GM12878 (cell line): ENCODE measurements around the gene GNAO1. TPM values are rescaled to one million over a fixed set of nuclear protein-coding genes. Genes with fewer than 3 reads are reported as not detected.
A peak's percentile ranks its signal among the peaks of the same experiment; 100 is the strongest.

Source experiments
- ATAC-seq: fragments of 200-7000 bp; cut with Tn5 transposase; 3 replicates; pipeline ENCODE4 v1.9.1; 2020; ENCODE audit warnings: mild to moderate bottlenecking, moderate library complexity
- BruUV-seq: library from RNA; stranded (reverse); fragments of 400-500 nt; replicated peaks from 2 replicates; lab custom pipeline; 2021; lab: Mats Ljungman, UMichigan
- CTCF ChIA-PET: fragments of 300-600 bp; sonication (Branson Sonifier 250); formaldehyde crosslinking; extraction: SDS; loops from one replicate; lab custom pipeline; 2021; ENCODE audit warnings: inconsistent platforms; lab: Yijun Ruan, JAX
- POLR2A ChIA-PET: fragments of 350-600 bp; formaldehyde crosslinking; extraction: SDS; loops from one replicate; lab custom pipeline; 2021; ENCODE audit warnings: inconsistent platforms; lab: Charles Lee
- RAD21 ChIA-PET: fragments of 300-600 bp; sonication (Branson Sonifier 250); formaldehyde crosslinking; loops from one replicate; lab custom pipeline; 2023; ENCODE audit warnings: antibody characterized with exemption; ENCODE audit not compliant: unreplicated experiment; lab: Charles Lee
- SMC1A ChIA-PET: fragments of 300-600 bp; sonication (Branson Sonifier 250); formaldehyde crosslinking; loops from one replicate; lab custom pipeline; 2023; ENCODE audit not compliant: unreplicated experiment, uncharacterized antibody; lab: Charles Lee
- DNase-seq: peaks from one replicate; pipeline ENCODE4 v3.0.0-alpha.2; 2011; ENCODE audit warnings: low read depth, low spot score
- FAIRE-seq: peaks from 3 replicates; lab custom pipeline; 2011; peaks lifted over from hg19 to GRCh38; lab: Jason Lieb, UNC
- H2AFZ ChIP-seq: 2 replicates; pipeline ENCODE4 v1.6.0; 2011; ENCODE audit warnings: low read depth, low read length, control low read depth; ENCODE audit not compliant: control insufficient read depth
- H3K27ac ChIP-seq: 2 replicates; pipeline ENCODE4 v1.5.1; 2011; ENCODE audit warnings: control low read depth; ENCODE audit not compliant: control insufficient read depth, insufficient read depth
- H3K27me3 ChIP-seq, 2 experiments: replicated peaks in 1 of 2; 2 replicates each; pipeline versions ENCODE4 v1.6.0 to v1.6.1; 2011; ENCODE audit warnings: low read length in 1 of 2; ENCODE audit not compliant: control insufficient read depth in 2 of 2, insufficient read depth in 2 of 2
- H3K36me3 ChIP-seq, 2 experiments: 2 replicates each; pipeline ENCODE4 v1.5.1; 2011; ENCODE audit warnings: low read length in 1 of 2; ENCODE audit not compliant: control insufficient read depth in 2 of 2, insufficient read depth in 2 of 2
- H3K4me1 ChIP-seq: 2 replicates; pipeline ENCODE4 v1.6.1; 2011; ENCODE audit warnings: mild to moderate bottlenecking, low read length, moderate library complexity, mixed read lengths; ENCODE audit not compliant: control insufficient read depth, insufficient read depth
- H3K4me2 ChIP-seq: 2 replicates; pipeline ENCODE4 v1.6.0; 2011; ENCODE audit warnings: control low read depth; ENCODE audit not compliant: control insufficient read depth, insufficient read depth
- H3K4me3 ChIP-seq: fragments of 200-600 bp; sonication (generic); 2 replicates; pipeline ENCODE4 v1.5.1; 2016
- H3K79me2 ChIP-seq: 2 replicates; pipeline ENCODE4 v1.6.0; 2011; ENCODE audit warnings: low read length; ENCODE audit not compliant: control insufficient read depth, insufficient read depth
- H3K9ac ChIP-seq: 2 replicates; pipeline ENCODE4 v1.8.0; 2011; ENCODE audit warnings: low read length, control low read depth, mixed read lengths; ENCODE audit not compliant: control insufficient read depth, insufficient read depth
- H3K9me3 ChIP-seq: replicated peaks from 3 replicates; pipeline ENCODE4 v1.5.1; 2011; ENCODE audit warnings: mild to moderate bottlenecking, low read length; ENCODE audit not compliant: control insufficient read depth, insufficient read depth
- H4K20me1 ChIP-seq: 2 replicates; pipeline ENCODE4 v1.6.0; 2011; ENCODE audit not compliant: control insufficient read depth, insufficient read depth
- BMI1 ChIP-seq: fragments of 450-650 bp; IDR thresholded peaks from 2 replicates; pipeline ENCODE4 v1.6.1; 2016; ENCODE audit warnings: mild to moderate bottlenecking, moderate library complexity, borderline replicate concordance
- MXI1 ChIP-seq: fragments of 150-350 bp; IDR thresholded peaks from 2 replicates; pipeline ENCODE4 v1.6.1; 2011; ENCODE audit warnings: low read depth, mild to moderate bottlenecking, inconsistent platforms, low read length, improper control_type of control experiment
- NFYA ChIP-seq: IDR thresholded peaks from 2 replicates; pipeline ENCODE4 v1.6.1; 2011; ENCODE audit warnings: low read depth, mild to moderate bottlenecking, low read length, improper control_type of control experiment, borderline replicate concordance
- PRDM15 ChIP-seq: fragments of 450-650 bp; formaldehyde crosslinking; IDR thresholded peaks from 2 replicates; pipeline ENCODE4 v1.4.0; 2020; ENCODE audit warnings: mild to moderate bottlenecking, moderate library complexity
- RCOR1 ChIP-seq: conservative IDR thresholded peaks from 2 replicates; pipeline ENCODE4 v1.6.1; 2012; ENCODE audit warnings: low read depth, low read length, improper control_type of control experiment
- SUZ12 ChIP-seq: fragments of 200-600 bp; sonication (generic); IDR thresholded peaks from one replicate; pipeline ENCODE4 v1.6.1; 2018; ENCODE audit warnings: antibody characterized with exemption, mild to moderate bottlenecking; ENCODE audit not compliant: unreplicated experiment
- TAF1 ChIP-seq: IDR thresholded peaks from 2 replicates; pipeline ENCODE4 v1.6.1; 2011; ENCODE audit warnings: mild to moderate bottlenecking, low read depth, low read length, borderline replicate concordance
- TCF3 ChIP-seq: IDR thresholded peaks from 2 replicates; pipeline ENCODE4 v1.6.1; 2012; ENCODE audit warnings: low read depth, mild to moderate bottlenecking, low read length, borderline replicate concordance; ENCODE audit not compliant: insufficient read depth
- TCF7 ChIP-seq: IDR thresholded peaks from 2 replicates; pipeline ENCODE4 v1.6.1; 2014; ENCODE audit warnings: antibody characterized with exemption, borderline replicate concordance
- ZNF622 ChIP-seq: fragments of 450-650 bp; IDR thresholded peaks from 2 replicates; pipeline ENCODE4 v1.6.1; 2017; ENCODE audit warnings: mild to moderate bottlenecking, inconsistent platforms
- WGBS: methylation state at CpG from one replicate; pipeline ENCODE4 v1.1.6; 2016; ENCODE audit warnings: low lambda C conversion rate; ENCODE audit not compliant: insufficient replicate concordance, insufficient coverage; ENCODE audit errors: missing lambda C conversion rate; 5-methylcytosine and 5-hydroxymethylcytosine counted together
- in situ Hi-C: fragments of 300-500 bp; cut with MboI; formaldehyde crosslinking; loops from 9 replicates; pipeline ENCODE4 v1.14.3; 2018; ENCODE audit warnings: mixed read lengths
- intact Hi-C: fragments of 100-400 bp; cut with micrococcal nuclease; formaldehyde crosslinking; loops from one replicate; pipeline ENCODE4 v1.14.2; 2022; ENCODE audit not compliant: unreplicated experiment
- polyA plus RNA-seq, 11 experiments: library from polyadenylated mRNA; depleted of rRNA in 4 of 11; unstranded in 6 of 11; stranded (reverse) in 5 of 11; fragments of >200 nt; fragmentation: Nextera tagmentation in 4 of 11; fragmentation: Illumina TruSeq in 1 of 11; extraction: Ambion mirVana in 4 of 11; extraction: Trizol in 1 of 11; gene quantifications; 1 replicate in 1 of 11; 2 replicates in 10 of 11; pipeline versions ENCODE4 v1.2.1 to v1.2.3, GENCODE V29; 2011 to 2016; ENCODE audit warnings: inconsistent platforms in 2 of 11, missing spikeins in 2 of 11, low read depth in 1 of 11
- total RNA-seq, 4 experiments: library from RNA; depleted of rRNA in 3 of 4; stranded (reverse); fragments of >200 nt in 3 of 4; fragmentation: Illumina TruSeq in 1 of 4; extraction: Trizol in 1 of 4; gene quantifications; 2 replicates each; pipeline versions ENCODE4 v1.2.1 to v1.2.3, GENCODE V29; 2013 to 2021
- TF ChIP-seq, protein P1 (sequence below), 3 experiments: IDR thresholded peaks in 2 of 3; conservative IDR thresholded peaks in 1 of 3; 2 replicates each; pipeline ENCODE4 v1.5.1; 2011; ENCODE audit warnings: low read depth in 3 of 3, low read length in 3 of 3, mild to moderate bottlenecking in 3 of 3, control low read depth in 2 of 3, moderate library complexity in 2 of 3, inconsistent platforms in 1 of 3, mixed read lengths in 1 of 3; ENCODE audit not compliant: control insufficient read depth in 2 of 3, insufficient read depth in 1 of 3; ENCODE audit errors: extremely low read depth in 1 of 3
- TF ChIP-seq, protein P2 (sequence below): fragments of 450-650 bp; IDR thresholded peaks from 2 replicates; pipeline ENCODE4 v1.6.1; 2014; ENCODE audit warnings: mild to moderate bottlenecking
- TF ChIP-seq, protein P3 (sequence below): IDR thresholded peaks from 2 replicates; pipeline ENCODE4 v1.6.1; 2011; ENCODE audit warnings: low read depth, mild to moderate bottlenecking, low read length, moderate library complexity, borderline replicate concordance; ENCODE audit errors: extremely low read depth

GNAO1 gene
- total and polyA plus RNA-seq, 10 of the 15 experiments (the other 5 are each of a cell fraction or from before 2014, with no cell fraction given), result 0.05 to 0.28 (median 0.14) TPM; not detected in 6

- TF ChIP-seq, protein P1, sequence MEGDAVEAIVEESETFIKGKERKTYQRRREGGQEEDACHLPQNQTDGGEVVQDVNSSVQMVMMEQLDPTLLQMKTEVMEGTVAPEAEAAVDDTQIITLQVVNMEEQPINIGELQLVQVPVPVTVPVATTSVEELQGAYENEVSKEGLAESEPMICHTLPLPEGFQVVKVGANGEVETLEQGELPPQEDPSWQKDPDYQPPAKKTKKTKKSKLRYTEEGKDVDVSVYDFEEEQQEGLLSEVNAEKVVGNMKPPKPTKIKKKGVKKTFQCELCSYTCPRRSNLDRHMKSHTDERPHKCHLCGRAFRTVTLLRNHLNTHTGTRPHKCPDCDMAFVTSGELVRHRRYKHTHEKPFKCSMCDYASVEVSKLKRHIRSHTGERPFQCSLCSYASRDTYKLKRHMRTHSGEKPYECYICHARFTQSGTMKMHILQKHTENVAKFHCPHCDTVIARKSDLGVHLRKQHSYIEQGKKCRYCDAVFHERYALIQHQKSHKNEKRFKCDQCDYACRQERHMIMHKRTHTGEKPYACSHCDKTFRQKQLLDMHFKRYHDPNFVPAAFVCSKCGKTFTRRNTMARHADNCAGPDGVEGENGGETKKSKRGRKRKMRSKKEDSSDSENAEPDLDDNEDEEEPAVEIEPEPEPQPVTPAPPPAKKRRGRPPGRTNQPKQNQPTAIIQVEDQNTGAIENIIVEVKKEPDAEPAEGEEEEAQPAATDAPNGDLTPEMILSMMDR (IDR thresholded peaks at IDR 0.05 in 2 of 3, conservative IDR thresholded peaks at IDR 0.05 in 1 of 3; ENCODE audit: control insufficient read depth in 2 of 3, extremely low read depth in 1 of 3, insufficient read depth in 1 of 3, low read depth in 3 of 3, low read length in 3 of 3), result peak; percentile 83 to 95 (median 90)
These were observed 126.9 kb downstream of the GNAO1 start (continued) for GRCh38 chr16:56317998-56318826.

DNA sequence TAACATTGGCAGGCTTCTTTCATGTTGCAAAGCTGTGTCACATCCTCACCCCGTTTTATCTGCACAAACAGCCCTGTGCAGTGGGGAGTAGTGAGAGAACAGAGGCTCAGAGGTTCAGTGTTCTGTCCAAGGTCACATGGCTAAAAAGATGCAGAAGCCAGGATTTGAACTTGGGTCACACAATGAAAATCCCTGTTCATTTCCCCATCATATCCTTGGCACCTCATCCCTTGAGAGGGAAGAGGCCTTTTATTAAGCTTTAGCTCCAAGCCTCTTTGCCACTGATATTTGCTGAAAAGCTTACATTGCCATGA is 127.5 kb downstream of the GNAO1 start:
- ChIA-PET CTCF (interaction anchor here (0.8 to 3.2 kb wide), 15 partner anchors 9 to 854 kb away, joined by 3 to 66 read pairs (median 5); no protein-coding TSS in a partner anchor), SMC1A (interaction anchor here (1.0 to 1.9 kb wide), 6 partner anchors 10 to 378 kb away, joined by 3 to 8 read pairs (median 4); no protein-coding TSS in a partner anchor), RAD21 (interaction anchor here (0.6 to 1.3 kb wide), 7 partner anchors 97 to 383 kb away, joined by 3 to 8 read pairs (median 3); no protein-coding TSS in a partner anchor), POLR2A (no interaction called here)
- Histone ChIP-seq H3K4me1 (no peaks in the 10 kb centered on the region), H3K79me2 (no peaks in the 10 kb centered on the region), H4K20me1 (no peaks in the 10 kb centered on the region), H3K36me3 (no peaks in the 10 kb centered on the region), H3K4me2 (no peak overlapping the region), H3K9ac (no peak overlapping the region), H3K27ac (no peak overlapping the region), H3K9me3 (no peaks in the 10 kb centered on the region), H3K27me3 (peaks cover 2% of the 10 kb centered on the region in 2 experiments; a peak in 1 of 4 replicates), H3K4me3 (no peak overlapping the region), H2AFZ (no peak overlapping the region)
- ATAC-seq, result no peak
- intact Hi-C loops, result loop anchor here (1.0 to 10.0 kb wide), 5 partner anchors 277 to 854 kb away; no protein-coding TSS in a partner anchor
- no peak for DNase-seq
- BruUV-seq, result no TSS peak
- 0% methylated on average over 1 of the region's 1 CpG for WGBS
- in situ Hi-C loops, result loop anchor here (5.0 to 10.0 kb wide), 2 partner anchors 371 to 854 kb away; no protein-coding TSS in a partner anchor
- FAIRE-seq, result no peak
- TF ChIP-seq TCF3, result no peak
- no peak for TF ChIP-seq TAF1
- TF ChIP-seq SUZ12, result no peak
- TF ChIP-seq NFYA, result no peak
- TF ChIP-seq RCOR1, result no peak
- no peak for TF ChIP-seq PRDM15 (CRISPR knock-in tag)
- TF ChIP-seq MXI1, result no peak
- no peak for TF ChIP-seq TCF7
- TF ChIP-seq, protein P2, sequence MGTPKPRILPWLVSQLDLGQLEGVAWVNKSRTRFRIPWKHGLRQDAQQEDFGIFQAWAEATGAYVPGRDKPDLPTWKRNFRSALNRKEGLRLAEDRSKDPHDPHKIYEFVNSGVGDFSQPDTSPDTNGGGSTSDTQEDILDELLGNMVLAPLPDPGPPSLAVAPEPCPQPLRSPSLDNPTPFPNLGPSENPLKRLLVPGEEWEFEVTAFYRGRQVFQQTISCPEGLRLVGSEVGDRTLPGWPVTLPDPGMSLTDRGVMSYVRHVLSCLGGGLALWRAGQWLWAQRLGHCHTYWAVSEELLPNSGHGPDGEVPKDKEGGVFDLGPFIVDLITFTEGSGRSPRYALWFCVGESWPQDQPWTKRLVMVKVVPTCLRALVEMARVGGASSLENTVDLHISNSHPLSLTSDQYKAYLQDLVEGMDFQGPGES, result no peak
- TF ChIP-seq, protein P3, sequence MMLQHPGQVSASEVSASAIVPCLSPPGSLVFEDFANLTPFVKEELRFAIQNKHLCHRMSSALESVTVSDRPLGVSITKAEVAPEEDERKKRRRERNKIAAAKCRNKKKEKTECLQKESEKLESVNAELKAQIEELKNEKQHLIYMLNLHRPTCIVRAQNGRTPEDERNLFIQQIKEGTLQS, result no peak
- TF ChIP-seq BMI1, result no peak
- no peak for TF ChIP-seq ZNF622
